ENCODE measurements around the gene TNNI3.

TNNI3 gene

DNA sequence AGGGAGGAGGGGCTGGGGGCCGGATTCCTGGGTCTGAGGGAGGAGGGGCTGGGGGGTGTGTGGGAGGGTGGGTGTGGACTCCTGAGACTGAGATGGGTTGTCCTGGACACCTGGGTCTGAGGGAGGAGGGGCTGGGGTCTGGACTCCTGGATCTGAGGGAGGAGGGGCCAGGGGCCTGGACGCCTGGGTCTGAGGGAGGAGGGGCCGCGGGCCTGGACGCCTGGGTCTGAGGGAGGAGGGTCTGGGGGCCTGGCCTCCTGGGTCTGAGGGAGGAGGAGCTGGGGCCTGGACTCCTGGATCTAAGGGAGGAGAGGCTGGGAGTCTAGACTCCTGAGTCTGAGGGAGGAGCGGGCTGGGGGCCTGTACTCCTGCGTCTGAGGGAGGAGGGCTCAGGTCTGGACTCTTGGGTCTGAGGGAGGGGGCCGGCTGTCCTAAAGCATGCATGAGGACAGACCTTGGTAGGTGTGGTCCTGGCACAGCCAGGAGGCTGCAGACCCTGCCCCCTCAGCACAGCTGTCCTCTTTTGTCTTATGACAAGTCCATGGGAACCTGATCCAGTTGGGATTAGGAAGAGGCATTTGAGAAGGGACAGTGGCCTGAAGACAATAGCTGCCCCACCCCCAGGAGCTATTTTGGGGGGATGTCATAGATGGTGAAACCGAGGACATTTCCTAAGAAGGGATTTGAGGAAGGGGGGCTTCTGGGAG, 9.8 kb downstream of the TNNI3 start:
- no peak for DNase-seq (ENCODE audit: low read depth in 2 of 2)

DNA sequence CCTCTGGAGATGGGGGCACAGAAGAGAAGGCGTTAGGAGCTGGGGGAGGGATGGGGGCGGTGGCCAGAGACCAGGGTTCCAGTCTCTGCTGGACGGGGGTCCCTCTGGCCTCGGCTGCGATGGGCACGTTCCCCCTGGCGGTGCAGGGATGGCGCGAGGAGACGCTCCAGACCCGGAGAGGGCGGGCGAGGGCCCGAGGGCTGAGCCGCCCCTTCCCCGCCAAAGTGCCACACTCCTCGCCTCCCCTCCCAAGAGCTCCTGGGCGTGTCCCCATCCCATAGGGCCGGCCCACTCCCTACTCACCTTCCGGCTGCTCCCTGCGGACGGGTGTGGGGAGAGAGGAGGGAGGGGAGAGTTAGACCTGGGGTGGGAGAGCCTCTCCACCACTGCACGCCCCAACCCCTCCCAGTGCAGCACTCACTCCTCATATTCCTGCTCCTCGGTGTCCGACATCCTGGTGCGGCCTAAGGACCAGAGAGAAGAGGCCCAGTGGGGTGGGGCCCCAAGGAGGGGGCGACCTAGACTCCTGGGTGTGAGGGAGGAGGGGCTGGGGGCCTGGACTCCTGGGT, 10.7 kb downstream of the TNNI3 start:
- DNase-seq (ENCODE audit: low read depth in 2 of 2), result no peak

DNA sequence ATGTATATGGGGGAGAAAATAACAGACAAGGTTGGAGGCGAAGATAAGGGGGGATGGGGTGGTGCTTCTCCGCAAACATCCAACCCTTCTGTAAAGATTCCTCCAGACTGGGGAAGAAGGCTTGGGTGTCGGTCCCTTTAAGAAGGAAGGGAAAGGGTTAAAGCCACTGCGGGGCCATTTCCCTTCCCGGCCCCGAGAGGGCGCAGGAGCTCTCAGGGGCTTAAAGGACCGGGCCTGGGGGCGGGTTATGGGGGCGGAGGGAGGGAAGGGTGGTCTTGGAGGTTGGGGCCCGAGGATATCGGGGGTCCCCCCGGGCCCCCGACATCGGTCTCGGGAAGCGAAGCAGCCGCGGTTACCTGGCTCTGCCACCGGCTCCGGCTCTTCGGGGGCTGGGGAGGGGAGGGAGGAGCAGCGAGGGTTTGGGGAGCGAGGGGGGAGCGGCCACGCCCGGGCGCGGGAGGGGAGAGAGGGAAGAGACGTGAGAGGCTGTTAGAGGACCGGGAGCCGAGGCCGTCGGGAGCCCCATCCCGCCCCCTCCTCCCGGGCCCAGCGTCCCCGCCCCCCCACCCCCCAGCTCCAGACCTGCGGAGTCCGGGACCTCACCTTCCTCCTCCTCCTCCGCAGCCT, 11.3 kb downstream of the TNNI3 start:
- no peak for DNase-seq (ENCODE audit: low read depth in 2 of 2)

DNA sequence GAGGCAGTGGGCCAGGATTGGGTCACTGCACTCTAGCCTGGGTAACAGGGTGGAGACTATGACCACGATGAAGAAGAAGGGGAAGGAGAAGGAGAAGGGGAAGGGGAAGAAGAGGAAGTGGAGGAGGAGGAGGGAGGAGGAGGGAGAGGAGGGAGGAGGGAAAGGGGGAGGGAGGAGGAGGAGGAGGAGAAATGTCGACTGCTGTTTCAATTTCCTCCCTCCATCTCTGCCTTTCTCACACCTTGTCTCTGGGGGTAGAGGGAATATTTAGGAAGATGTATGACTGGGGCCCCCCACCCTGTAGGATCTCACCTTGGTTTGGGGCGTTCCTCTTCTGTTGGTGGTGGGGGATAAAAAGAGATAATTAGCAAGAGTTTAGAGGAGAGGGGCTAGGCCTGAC, 12.3 kb downstream of the TNNI3 start:
- no peak for DNase-seq (ENCODE audit: low read depth in 2 of 2)

DNA sequence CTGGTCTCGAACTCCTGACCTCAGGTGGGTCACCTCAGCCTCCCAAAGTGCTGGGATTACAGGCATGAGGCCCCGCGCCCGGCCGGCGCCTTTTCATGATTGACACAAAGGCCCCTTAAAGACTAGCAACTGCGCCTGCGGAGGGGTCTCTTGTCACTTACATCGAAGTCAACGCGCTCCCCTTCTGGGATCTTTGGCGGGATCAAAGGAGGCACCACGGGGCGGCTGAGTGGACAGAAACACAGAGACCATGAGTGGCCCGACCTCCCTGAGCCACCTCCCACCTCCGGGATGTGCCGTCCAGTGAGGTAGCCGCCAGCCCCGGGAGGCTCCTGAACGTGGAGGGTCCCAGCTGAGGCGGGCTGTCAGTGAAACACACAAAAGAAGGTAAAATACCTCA, 15.8 kb downstream of the TNNI3 start:
- no peak for DNase-seq (ENCODE audit: low read depth in 2 of 2)

DNA sequence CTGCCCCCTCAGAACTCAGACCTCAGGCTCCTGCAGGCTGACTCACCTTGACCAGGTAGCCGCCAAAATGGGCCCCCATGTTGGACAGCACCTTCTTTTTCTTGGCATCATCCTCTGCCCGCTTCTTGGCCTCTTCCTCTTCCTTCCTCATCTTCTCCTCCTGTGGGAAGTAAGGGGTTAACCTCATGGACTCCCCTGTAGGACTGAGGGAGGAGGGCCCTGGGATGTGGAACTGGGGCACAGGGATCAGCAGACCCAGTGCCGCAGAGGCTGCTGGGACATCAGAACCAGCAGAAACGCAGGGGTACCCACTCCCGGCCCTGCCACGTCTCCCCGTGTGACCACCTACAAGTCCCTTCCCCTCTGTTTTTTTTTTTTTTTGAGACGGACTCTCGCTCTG, 19.6 kb downstream of the TNNI3 start:
- no peak for DNase-seq (ENCODE audit: low read depth in 2 of 2)

DNA sequence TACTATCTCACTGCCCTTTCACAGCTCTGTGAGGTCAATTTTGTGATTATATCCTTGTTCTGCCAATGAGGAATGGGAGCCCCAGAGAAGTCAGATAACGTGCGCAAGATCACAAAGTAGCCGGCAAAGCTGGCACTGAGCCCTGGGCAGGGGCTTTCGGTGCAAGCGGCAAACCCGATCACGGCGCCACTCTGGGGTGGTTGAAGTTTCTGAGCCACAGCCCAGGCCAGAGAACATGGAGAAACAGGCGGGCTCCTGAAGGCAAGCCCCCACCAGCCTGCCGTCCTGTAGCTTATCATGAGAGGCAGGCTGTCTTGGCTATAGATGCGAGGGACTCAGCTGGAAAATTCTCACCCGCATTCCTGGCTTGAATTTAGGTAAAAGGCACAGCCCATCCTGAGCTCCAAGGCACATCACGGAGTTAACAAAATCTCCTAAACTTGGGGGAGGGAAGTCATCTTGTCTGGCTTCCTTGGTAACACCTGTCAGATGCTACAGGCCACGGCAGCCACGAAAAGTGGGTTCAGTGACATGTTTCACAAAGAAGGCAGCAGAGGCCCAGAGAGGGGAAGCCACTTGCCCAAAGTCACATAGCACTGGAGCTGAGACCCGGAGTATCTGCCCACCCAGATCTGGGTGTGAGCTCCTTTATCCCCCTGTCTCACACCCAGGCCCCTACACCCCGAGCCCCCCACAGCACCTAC, 21.0 kb downstream of the TNNI3 start:
- DNase-seq (ENCODE audit: low read depth in 2 of 2), result no peak

DNA sequence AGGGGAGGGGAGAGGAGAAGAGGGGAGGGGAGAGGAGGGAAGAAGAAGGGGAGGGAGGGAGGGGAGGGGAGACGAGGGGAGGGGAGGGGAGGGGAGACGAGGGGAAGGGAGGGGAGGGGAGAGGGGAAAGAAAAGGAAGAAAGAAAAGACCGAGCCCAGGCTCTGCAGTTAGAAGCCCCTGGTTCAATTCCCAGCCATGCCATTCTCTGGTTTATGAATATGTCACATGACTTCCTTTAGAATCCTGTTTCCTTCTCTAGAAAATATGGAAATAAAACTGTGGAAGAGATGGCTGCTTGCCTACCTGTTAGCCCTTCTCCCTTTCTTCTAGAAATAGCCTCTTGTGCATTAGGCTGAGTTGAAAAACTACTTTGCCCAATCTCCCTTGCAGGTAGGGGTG, 22.8 kb downstream of the TNNI3 start:
- no peak for DNase-seq (ENCODE audit: low read depth in 2 of 2)

DNA sequence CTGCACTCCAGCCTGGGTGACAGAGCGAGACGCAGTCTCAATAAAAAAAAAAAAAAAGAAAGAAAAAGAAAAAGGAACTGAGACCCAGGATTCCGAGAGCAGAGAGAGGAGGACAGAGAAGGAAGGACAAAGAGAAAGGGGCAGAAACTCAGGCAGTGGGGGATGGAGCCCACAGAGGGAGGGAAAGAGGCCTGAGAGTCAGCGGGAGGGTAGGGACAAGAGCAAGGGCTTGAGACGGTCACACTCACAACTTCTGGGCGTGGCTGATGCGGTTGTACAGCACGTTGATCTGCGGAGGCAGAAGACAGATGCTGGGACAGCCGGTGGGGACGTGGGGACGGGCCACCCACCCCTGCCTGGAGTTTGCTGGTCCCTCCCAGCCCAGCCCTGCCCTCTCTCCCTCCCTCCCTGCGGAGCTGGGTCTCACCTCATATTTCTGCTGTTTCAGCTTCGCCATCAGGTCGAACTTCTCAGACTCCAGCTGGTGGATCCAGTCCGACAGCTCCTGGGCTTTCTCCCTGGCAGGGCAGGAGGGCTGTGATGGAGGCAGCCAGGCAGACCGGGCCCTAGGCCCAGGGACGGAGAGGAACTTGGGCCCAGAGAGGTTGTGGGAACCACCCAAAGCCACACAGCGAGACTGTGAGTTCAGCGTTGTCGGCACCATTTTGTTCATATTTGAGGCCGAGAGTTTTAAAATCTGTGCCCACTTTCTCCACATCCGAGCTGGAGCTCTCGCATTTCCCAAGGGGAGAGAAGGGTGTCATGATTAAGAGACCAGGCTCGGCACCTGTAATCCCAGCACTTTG, 23.7 kb downstream of the TNNI3 start:
- no peak for DNase-seq (ENCODE audit: low read depth in 2 of 2)

DNA sequence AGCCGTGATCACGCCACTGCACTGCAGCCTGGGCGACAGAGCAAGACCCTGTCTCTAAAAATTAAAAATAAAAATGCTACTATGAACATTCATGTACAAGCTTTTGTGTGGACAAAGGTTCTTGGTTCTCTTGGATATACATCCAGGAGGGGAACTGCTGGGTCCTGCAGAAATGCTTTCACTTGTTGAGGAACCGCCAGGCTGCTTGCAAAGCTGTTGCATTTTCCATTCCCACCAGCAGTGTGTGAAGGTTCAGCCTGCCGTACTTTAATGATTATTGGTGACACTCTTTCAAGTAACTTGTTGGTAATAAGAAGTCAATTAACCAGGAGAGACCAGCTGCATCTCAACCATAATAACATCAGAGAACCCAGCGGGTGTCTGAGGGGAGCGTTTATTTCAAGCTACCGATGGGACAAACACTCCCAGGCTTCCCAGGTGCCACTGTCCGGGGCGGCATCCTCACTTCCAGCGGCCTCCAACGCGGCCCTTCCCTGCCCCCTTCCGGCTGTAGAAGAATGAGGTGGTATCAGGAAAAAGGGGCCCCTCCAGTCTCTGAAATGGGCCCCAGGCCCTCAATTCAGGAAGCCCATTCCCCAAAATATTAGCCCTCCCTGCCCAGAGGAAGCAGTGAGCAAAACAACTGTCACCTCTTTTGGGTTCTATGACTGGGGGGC, 24.9 kb downstream of the TNNI3 start:
- no peak for DNase-seq (ENCODE audit: low read depth in 2 of 2)

DNA sequence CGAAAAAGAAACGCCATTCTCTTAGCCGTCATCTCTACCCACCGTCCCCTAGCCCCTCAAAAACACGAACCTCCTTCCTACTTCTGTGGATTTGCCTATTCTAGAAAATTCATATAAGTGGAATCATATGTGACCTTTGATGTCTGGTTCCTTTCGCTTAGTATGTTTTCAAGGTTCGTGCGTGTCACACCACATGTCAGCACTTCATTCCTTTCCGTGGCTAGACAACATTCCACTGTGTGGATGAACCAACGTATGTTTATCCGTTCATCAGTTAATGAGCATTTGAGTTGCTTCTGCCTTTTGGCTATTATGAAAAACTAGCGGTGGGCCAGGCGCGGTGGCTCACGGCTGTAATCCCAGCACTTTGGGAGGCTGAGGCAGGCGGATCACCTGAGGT, 26.1 kb downstream of the TNNI3 start:
- no peak for DNase-seq (ENCODE audit: low read depth in 2 of 2)

DNA sequence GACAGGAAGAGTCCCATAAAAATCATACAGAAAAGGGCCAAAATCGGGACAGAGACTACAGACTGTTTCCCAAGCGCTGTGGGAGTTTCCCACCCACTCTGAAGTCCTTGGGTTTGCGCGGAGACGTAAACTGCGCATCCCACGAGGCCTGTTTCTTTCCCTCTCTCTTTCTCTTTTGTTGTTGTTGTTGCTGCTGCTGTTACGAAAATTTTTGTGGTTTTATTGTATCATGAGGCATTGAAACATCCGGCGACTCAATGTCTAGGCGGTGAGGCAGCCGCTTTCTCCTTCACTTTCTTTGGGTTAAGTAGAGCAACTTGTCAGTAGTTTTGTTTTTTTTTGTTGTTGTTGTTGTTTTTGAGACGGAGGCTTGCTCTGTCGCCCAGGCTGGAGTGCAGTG, 38.5 kb downstream of the TNNI3 start:
- no peak for DNase-seq (ENCODE audit: low read depth in 2 of 2)

DNA sequence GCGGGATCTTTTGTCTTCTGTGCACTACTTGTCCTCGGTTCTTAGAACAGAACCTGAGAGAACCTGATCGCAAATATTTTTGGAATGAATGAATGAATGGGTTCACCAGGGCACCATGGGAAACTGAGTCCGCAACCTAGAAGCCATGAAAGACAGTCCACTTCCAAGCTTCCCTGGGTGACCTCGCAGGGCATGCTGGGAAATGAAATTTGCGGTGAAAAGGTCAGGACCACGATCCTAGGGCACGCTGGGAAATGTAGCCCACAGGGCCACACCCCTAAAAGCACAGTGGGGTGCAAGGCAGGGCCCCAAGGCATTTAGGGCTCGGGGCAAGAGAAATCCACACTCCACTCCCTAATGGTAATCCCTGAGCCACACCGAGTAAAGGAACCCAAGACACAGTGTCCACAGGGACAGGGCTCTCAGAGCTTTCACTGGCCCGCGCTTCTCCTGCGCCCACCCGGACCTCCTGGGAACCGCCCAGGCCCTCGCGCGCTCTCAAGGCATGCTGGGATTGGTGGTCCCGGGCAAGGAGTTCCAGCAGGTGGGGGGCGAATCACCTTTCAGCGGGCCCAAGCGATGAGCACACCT, 39.0 kb downstream of the TNNI3 start:
- DNase-seq (ENCODE audit: low read depth in 2 of 2), result no peak

DNA sequence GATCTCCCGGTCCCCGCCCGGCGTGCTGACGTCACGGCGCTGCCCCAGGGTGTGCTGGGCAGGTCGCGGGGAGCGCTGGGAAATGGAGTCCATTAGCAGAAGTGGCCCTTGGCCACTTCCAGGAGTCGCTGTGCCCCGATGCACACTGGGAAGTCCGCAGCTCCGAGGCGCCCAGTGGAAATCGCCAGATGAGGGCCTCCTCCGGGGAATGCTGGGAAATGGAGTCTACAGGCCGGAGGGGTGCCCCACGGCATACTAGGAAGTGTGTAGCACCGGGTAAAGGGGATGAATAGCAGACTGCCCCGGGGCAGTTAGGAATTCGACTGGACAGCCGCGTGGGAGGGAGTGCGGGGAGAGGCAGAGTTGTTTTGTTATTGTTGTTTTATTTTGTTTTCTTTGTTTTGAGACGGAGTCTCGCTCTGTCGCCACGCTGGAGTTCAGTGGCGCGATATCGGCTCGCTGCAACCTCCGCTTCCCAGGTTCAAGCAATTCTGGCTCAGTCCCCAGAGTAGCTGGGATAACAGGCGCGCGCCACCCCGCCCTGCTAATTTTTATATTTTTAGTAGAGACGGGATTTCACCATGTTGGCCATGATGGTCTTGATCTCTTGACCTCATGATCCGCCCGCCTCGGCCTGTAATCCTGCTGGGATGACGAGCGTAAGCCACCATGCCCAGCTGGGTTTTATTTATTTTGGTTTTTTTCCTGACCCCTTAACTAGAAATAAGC, 39.7 kb downstream of the TNNI3 start:
- peak; percentile 96 for DNase-seq (ENCODE audit: low read depth in 2 of 2)

DNA sequence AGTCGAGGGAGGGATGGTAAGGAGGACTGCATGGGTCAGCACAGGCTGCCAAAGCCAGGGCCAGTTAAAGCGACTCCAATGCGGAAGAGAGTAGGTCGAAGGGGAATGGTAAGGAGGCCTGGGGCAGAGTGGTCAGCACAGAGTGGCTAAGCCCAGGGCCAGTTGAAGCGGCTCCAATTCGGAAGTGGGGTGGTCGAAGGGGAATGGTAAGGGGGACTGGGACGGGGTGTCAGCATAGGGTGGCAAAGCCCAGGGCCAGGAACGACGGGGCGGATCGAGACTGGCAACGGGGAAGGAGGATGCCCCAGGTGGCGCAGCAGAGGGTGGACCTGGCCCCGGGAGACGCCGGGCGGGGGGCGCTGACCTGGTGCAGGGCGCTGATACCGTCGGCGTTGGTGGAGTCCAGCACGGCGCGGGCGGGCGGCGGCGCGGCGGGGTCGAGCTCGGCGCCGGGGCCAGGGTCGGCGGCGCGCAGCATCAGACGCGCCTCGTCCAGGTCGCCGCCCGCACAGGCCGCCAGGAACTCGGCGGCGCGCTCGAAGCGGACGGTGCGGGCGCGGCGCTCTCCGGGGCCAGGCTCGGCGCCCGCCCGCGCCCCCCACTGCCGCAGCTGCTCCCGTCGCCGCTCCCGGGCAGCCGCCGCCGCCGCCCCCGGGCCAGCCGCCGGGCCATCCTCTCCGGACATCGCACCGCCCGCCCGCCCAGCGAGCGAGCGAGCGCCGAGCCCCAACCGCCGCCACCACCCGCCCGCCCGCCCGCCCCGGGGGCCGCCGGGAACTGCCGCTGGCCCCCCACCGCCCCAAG, 40.5 kb downstream of the TNNI3 start, which contains the start of gene PPP1R12C:
PPP1R12C (minus strand) TSS at position 779 of the 804 bp plus-strand sequence; CDS start at position 685, 94 bp downstream.
- DNase-seq (ENCODE audit: low read depth in 2 of 2), result no peak

DNA sequence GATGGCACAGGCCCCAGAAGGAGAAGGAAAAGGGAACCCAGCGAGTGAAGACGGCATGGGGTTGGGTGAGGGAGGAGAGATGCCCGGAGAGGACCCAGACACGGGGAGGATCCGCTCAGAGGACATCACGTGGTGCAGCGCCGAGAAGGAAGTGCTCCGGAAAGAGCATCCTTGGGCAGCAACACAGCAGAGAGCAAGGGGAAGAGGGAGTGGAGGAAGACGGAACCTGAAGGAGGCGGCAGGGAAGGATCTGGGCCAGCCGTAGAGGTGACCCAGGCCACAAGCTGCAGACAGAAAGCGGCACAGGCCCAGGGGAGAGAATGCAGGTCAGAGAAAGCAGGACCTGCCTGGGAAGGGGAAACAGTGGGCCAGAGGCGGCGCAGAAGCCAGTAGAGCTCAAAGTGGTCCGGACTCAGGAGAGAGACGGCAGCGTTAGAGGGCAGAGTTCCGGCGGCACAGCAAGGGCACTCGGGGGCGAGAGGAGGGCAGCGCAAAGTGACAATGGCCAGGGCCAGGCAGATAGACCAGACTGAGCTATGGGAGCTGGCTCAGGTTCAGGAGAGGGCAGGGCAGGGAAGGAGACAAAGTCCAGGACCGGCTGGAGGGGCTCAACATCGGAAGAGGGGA, 41.2 kb downstream of the TNNI3 start:
- peak in 1 of 2 donors; percentile 21 for DNase-seq (ENCODE audit: low read depth in 2 of 2)

DNA sequence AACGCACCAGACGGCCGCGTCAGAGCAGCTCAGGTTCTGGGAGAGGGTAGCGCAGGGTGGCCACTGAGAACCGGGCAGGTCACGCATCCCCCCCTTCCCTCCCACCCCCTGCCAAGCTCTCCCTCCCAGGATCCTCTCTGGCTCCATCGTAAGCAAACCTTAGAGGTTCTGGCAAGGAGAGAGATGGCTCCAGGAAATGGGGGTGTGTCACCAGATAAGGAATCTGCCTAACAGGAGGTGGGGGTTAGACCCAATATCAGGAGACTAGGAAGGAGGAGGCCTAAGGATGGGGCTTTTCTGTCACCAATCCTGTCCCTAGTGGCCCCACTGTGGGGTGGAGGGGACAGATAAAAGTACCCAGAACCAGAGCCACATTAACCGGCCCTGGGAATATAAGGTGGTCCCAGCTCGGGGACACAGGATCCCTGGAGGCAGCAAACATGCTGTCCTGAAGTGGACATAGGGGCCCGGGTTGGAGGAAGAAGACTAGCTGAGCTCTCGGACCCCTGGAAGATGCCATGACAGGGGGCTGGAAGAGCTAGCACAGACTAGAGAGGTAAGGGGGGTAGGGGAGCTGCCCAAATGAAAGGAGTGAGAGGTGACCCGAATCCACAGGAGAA, 42.0 kb downstream of the TNNI3 start:
- no peak for DNase-seq (ENCODE audit: low read depth in 2 of 2)

DNA sequence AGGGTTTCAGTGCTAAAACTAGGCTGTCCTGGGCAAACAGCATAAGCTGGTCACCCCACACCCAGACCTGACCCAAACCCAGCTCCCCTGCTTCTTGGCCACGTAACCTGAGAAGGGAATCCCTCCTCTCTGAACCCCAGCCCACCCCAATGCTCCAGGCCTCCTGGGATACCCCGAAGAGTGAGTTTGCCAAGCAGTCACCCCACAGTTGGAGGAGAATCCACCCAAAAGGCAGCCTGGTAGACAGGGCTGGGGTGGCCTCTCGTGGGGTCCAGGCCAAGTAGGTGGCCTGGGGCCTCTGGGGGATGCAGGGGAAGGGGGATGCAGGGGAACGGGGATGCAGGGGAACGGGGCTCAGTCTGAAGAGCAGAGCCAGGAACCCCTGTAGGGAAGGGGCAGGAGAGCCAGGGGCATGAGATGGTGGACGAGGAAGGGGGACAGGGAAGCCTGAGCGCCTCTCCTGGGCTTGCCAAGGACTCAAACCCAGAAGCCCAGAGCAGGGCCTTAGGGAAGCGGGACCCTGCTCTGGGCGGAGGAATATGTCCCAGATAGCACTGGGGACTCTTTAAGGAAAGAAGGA, 42.9 kb downstream of the TNNI3 start:
- no peak for DNase-seq (ENCODE audit: low read depth in 2 of 2)

Measured in activated CD8-positive, alpha-beta memory T cell treated with anti-CD3 and anti-CD28 coated beads for 4 hours (primary cell).